ENCODE results near the gene IARS1.

DNA sequence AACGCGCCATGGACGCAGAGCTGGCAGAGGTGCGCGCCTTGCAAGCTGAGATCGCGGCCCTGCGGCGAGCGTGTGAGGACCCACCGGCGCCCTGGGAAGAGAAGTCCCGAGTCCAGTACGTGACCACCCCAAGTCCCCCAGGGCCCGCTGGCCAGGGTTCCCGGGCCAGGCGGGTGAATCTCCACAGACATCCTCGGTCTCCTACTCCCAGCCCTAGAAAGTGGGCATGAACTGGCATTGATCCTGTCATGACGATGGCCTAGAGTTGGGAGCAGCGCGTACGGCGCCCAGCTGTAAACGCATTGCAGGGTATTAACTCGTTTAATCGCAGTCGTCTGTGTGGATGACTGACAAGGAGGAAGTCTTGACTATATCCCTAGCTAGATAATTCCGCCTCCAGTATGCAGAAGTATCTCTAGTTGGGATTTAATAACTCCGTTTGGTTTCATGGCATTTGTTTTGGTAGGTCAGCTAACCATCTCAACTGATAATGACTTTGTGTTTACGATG is 32.5 kb upstream of the IARS1 start:
- TF ChIP-seq, protein P1, sequence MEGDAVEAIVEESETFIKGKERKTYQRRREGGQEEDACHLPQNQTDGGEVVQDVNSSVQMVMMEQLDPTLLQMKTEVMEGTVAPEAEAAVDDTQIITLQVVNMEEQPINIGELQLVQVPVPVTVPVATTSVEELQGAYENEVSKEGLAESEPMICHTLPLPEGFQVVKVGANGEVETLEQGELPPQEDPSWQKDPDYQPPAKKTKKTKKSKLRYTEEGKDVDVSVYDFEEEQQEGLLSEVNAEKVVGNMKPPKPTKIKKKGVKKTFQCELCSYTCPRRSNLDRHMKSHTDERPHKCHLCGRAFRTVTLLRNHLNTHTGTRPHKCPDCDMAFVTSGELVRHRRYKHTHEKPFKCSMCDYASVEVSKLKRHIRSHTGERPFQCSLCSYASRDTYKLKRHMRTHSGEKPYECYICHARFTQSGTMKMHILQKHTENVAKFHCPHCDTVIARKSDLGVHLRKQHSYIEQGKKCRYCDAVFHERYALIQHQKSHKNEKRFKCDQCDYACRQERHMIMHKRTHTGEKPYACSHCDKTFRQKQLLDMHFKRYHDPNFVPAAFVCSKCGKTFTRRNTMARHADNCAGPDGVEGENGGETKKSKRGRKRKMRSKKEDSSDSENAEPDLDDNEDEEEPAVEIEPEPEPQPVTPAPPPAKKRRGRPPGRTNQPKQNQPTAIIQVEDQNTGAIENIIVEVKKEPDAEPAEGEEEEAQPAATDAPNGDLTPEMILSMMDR (IDR thresholded peaks at IDR 0.05): no peak
- TF ChIP-seq POLR2AphosphoS5 (IDR thresholded peaks at IDR 0.05): no peak

All from breast epithelium (tissue), 3 donors.